HepG2 (cell line): ENCODE measurements around the gene SMIM44. TPM values are rescaled to one million over a fixed set of nuclear protein-coding genes. Genes with fewer than 3 reads are reported as not detected.

Experiments used
- BCLAF1 ChIP-seq: fragments of 450-650 bp; IDR thresholded peaks from 2 replicates; pipeline ENCODE4 v1.6.1; 2017; ENCODE audit warnings: mild to moderate bottlenecking
- MEIS2 ChIP-seq: sonication (generic); formaldehyde crosslinking; IDR thresholded peaks from 2 replicates; pipeline ENCODE4 v1.9.0; 2021; ENCODE audit warnings: mild to moderate bottlenecking, missing genetic modification reagents
- NFIB ChIP-seq: sonication (generic); formaldehyde crosslinking; IDR thresholded peaks from 2 replicates; pipeline ENCODE4 v1.9.0; 2021; ENCODE audit warnings: missing genetic modification reagents, mild to moderate bottlenecking, borderline replicate concordance
- SP4 ChIP-seq: sonication (generic); formaldehyde crosslinking; IDR thresholded peaks from 2 replicates; pipeline ENCODE4 v1.8.1; 2023; ENCODE audit warnings: mild to moderate bottlenecking, missing genetic modification reagents
- TAF15 ChIP-seq: fragments of 200-400 bp; formaldehyde crosslinking; IDR thresholded peaks from one replicate; pipeline ENCODE4 v1.6.1; 2018; ENCODE audit warnings: mild to moderate bottlenecking, low read depth, low read length; ENCODE audit not compliant: poor library complexity, severe bottlenecking
- ZC3H4 ChIP-seq: sonication (generic); formaldehyde crosslinking; IDR thresholded peaks from 2 replicates; pipeline ENCODE4 v1.4.0; 2020; ENCODE audit warnings: missing genetic modification reagents, borderline replicate concordance
- ZFY ChIP-seq: sonication (generic); formaldehyde crosslinking; IDR thresholded peaks from 2 replicates; pipeline ENCODE4 v1.4.0; 2020; ENCODE audit warnings: missing genetic modification reagents
- ZFYVE20 ChIP-seq: sonication (generic); formaldehyde crosslinking; IDR thresholded peaks from 2 replicates; pipeline ENCODE4 v1.8.0; 2023; ENCODE audit warnings: low read depth, mild to moderate bottlenecking, moderate library complexity, missing genetic modification reagents, borderline replicate concordance
- ZKSCAN5 ChIP-seq: sonication (generic); formaldehyde crosslinking; IDR thresholded peaks from 2 replicates; pipeline ENCODE4 v1.5.1; 2020; ENCODE audit warnings: mild to moderate bottlenecking, missing genetic modification reagents
- ZNF124 ChIP-seq: sonication (generic); formaldehyde crosslinking; IDR thresholded peaks from 2 replicates; pipeline ENCODE4 v1.4.0; 2020; ENCODE audit warnings: missing genetic modification reagents
- ZSCAN31 ChIP-seq: sonication (generic); formaldehyde crosslinking; IDR thresholded peaks from 2 replicates; pipeline ENCODE4 v1.5.0; 2020; ENCODE audit warnings: low read depth, mild to moderate bottlenecking, missing genetic modification reagents
- polyA plus RNA-seq, 8 experiments: library from polyadenylated mRNA; depleted of rRNA in 3 of 8; stranded (reverse) in 7 of 8; unstranded in 1 of 8; fragments of >200 nt; fragmentation: Illumina TruSeq in 4 of 8; extraction: Trizol in 4 of 8; gene quantifications; 2 replicates each; pipeline versions ENCODE4 v1.2.1 to v1.2.3, GENCODE V29; 2011 to 2016; ENCODE audit warnings: low read depth in 4 of 8, missing spikeins in 1 of 8, mixed read lengths in 1 of 8; ENCODE audit not compliant: insufficient read depth in 1 of 8
- total RNA-seq, 5 experiments: library from RNA; depleted of rRNA; stranded (reverse); fragments of >200 nt; fragmentation: Illumina TruSeq; extraction: Trizol; gene quantifications; 2 replicates each; pipeline ENCODE4 v1.2.3, GENCODE V29; 2016; ENCODE audit warnings: low read depth in 1 of 5
- TF ChIP-seq, protein P1 (sequence below): IDR thresholded peaks from 2 replicates; pipeline ENCODE4 v1.6.1; 2016; ENCODE audit warnings: low read depth, control low read depth
- TF ChIP-seq, protein P2 (sequence below): sonication (generic); formaldehyde crosslinking; IDR thresholded peaks from 2 replicates; pipeline ENCODE4 v1.4.0; 2020; ENCODE audit warnings: mild to moderate bottlenecking, missing genetic modification reagents
- TF ChIP-seq, protein P3 (sequence below): sonication (generic); formaldehyde crosslinking; IDR thresholded peaks from 2 replicates; pipeline ENCODE4 v1.4.0; 2020; ENCODE audit warnings: mild to moderate bottlenecking, missing genetic modification reagents

Gene SMIM44
- total and polyA plus RNA-seq, 2 of the 13 experiments (the other 11 are each of a cell fraction or from before 2014, with no cell fraction given): not detected

DNA sequence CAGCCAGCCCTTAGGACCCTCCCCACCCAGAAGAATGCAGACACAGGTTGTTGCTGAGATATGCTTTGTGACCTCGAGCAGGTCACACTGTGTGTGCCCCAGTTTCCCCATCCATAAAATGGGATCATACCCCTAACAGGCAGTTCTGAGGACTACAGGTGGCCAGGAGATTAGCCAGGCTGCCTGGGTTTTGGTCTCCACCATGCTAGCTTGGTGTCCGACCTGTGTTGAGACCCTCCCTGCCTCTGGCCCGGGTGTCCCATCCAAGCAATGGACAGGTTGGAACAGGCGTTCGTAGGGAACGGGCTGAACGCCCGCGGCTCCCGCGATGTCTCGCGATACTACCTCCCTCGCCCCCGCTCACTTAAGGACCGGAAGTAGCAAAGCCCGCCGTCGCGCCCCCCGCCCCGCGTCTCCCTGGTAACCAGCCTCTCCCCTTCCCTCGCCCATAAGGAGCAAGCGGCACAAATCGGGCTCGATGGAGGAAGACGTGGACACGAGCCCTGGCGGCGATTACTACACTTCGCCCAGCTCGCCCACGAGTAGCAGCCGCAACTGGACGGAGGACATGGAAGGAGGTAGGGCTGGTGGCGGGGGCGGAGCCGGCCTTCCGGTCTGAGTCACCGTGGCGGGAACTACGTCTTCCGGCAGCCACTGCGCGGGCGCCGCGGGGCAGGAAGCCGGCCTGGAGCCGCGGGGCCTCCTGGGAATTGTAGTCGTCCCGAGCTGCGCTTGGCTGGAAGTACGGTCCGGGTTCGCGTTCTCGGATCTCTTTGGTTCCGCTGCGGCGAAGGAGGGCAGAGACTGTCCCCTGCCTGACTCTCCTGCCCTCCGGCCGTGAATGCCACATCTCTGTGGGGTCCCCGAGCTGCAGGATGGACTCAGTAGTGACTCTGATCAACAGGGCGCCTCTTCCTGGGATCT is 48.3 kb downstream of the SMIM44 start (continued):
- TF ChIP-seq ZC3H4 (CRISPR knock-in tag): no peak
- peak; percentile 46 for TF ChIP-seq SP4
- no peak for TF ChIP-seq NFIB (CRISPR knock-in tag)
- TF ChIP-seq ZSCAN31 (CRISPR knock-in tag): peak; percentile 40; the same call in 1 of the 2 replicates
- TF ChIP-seq, protein P1, sequence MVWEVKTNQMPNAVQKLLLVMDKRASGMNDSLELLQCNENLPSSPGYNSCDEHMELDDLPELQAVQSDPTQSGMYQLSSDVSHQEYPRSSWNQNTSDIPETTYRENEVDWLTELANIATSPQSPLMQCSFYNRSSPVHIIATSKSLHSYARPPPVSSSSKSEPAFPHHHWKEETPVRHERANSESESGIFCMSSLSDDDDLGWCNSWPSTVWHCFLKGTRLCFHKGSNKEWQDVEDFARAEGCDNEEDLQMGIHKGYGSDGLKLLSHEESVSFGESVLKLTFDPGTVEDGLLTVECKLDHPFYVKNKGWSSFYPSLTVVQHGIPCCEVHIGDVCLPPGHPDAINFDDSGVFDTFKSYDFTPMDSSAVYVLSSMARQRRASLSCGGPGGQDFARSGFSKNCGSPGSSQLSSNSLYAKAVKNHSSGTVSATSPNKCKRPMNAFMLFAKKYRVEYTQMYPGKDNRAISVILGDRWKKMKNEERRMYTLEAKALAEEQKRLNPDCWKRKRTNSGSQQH (CRISPR knock-in tag): peak; percentile 46; the same call in 1 of the 2 replicates
- TF ChIP-seq, protein P2, sequence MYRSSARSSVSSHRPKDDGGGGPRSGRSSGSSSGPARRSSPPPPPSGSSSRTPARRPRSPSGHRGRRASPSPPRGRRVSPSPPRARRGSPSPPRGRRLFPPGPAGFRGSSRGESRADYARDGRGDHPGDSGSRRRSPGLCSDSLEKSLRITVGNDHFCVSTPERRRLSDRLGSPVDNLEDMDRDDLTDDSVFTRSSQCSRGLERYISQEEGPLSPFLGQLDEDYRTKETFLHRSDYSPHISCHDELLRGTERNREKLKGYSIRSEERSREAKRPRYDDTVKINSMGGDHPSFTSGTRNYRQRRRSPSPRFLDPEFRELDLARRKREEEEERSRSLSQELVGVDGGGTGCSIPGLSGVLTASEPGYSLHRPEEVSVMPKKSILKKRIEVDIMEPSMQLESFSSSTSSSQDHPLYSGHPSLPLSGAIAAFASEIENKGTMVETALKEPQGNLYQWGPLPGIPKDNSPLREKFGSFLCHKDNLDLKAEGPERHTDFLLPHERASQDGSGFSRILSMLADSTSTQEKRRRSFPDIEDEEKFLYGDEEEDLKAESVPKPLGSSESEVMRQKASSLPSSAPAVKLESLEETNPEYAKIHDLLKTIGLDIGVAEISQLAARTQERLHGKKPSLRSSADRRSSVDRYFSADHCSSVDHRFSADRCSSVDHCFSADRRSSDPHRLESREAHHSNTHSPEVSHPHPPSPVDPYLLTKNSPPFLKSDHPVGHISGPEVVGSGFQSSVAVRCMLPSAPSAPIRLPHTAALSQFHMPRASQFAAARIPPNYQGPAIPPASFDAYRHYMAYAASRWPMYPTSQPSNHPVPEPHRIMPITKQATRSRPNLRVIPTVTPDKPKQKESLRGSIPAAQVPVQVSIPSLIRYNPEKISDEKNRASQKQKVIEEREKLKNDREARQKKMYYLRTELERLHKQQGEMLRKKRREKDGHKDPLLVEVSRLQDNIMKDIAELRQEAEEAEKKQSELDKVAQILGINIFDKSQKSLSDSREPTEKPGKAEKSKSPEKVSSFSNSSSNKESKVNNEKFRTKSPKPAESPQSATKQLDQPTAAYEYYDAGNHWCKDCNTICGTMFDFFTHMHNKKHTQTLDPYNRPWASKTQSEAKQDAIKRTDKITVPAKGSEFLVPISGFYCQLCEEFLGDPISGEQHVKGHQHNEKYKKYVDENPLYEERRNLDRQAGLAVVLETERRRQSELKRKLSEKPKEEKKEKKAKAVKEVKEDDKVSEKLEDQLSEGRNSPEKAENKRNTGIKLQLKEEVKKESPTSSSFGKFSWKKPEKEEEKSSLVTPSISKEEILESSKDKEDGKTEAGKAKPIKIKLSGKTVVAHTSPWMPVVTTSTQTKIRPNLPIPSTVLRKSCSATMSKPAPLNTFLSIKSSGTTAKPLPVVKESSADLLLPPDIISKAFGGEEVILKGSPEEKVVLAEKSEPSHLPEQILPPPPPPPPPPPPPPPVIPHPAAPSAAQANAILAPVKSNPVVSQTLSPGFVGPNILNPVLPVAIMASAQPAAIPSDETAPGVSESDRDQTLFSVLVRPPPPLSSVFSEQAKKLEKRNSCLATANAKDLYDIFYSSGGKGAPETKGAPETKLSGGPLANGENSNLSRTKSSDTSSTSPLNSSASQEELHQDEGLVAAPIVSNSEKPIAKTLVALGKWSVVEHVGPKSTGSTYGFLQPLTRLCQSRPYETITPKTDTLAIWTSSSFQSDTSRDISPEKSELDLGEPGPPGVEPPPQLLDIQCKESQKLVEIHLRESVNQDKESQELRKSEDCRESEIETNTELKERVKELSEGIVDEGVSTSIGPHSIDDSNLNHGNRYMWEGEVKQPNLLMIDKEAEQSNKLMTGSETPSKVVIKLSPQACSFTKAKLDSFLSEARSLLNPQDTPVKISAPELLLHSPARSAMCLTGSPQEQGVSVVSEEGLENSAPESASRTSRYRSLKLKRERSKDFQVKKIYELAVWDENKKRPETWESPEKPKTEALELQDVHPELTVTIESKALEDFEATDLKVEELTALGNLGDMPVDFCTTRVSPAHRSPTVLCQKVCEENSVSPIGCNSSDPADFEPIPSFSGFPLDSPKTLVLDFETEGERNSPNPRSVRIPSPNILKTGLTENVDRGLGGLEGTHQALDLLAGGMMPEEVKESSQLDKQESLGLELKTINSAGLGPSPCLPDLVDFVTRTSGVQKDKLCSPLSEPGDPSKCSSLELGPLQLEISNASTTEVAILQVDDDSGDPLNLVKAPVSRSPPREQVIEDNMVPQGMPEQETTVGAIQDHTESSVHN: no peak
- no peak for TF ChIP-seq ZKSCAN5 (CRISPR knock-in tag)
- TF ChIP-seq ZFY (CRISPR knock-in tag): peak; percentile 75
- no peak for TF ChIP-seq ZFYVE20 (CRISPR knock-in tag)
- no peak for TF ChIP-seq MEIS2
- no peak for TF ChIP-seq BCLAF1
- TF ChIP-seq TAF15: no peak
- TF ChIP-seq ZNF124 (CRISPR knock-in tag): no peak
- TF ChIP-seq, protein P3, sequence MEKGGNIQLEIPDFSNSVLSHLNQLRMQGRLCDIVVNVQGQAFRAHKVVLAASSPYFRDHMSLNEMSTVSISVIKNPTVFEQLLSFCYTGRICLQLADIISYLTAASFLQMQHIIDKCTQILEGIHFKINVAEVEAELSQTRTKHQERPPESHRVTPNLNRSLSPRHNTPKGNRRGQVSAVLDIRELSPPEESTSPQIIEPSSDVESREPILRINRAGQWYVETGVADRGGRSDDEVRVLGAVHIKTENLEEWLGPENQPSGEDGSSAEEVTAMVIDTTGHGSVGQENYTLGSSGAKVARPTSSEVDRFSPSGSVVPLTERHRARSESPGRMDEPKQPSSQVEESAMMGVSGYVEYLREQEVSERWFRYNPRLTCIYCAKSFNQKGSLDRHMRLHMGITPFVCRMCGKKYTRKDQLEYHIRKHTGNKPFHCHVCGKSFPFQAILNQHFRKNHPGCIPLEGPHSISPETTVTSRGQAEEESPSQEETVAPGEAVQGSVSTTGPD (CRISPR knock-in tag): no peak
